Adrenal gland (tissue), 5 donors: ENCODE data around the gene CTAGE1.

Experiments used
- CTCF ChIP-seq, 6 experiments: fragments of 450-650 bp in 4 of 6; fragments of 200-600 bp in 2 of 6; sonication (generic) in 1 of 6; IDR thresholded peaks; 1 replicate in 5 of 6; 2 replicates in 1 of 6; pipeline versions ENCODE4 v1.5.1 to v1.8.0; 2016 to 2021; ENCODE audit warnings: antibody characterized with exemption in 6 of 6, mild to moderate bottlenecking in 2 of 6, moderate library complexity in 1 of 6
- POLR2A ChIP-seq, 2 donors: fragments of 450-650 bp; IDR thresholded peaks; one replicate each; pipeline ENCODE4 v1.6.1; 2017; ENCODE audit warnings: antibody characterized with exemption in 2 of 2, mild to moderate bottlenecking in 2 of 2, moderate library complexity in 1 of 2
- donor health status: DM: no; HTN: no; CAD: no.

GRCh38 chr18:22439447-22439846 is 21.7 kb upstream of the CTAGE1 start:
- TF ChIP-seq CTCF (IDR thresholded peaks at IDR 0.05): no peak
- no peak for TF ChIP-seq POLR2A (IDR thresholded peaks at IDR 0.05)
